Activated gamma-delta T cell (primary cell): Measurements from ENCODE around the gene MRPL34.
A peak's percentile ranks its signal among the peaks of the same experiment; 100 is the strongest.
"Not testable (repeated sequence)": the region's sequence is repeated elsewhere in the genome, so short reads cannot be mapped to it uniquely, and the experiment has no call there.

Experiments used
- DNase-seq: peaks from one replicate; lab custom pipeline; 2025; lab: John Stamatoyannopoulos, UW
- total RNA-seq, 2 donors: gene quantifications; one replicate each; lab custom pipeline; 2026; lab: John Stamatoyannopoulos, UW

MRPL34 gene
- 18.2 to 22.8 reads per million in 2 donors for total RNA-seq

GRCh38 chr19:17305517-17306284, at the start of gene MRPL34:
MRPL34 (plus strand) TSS chr19:17305872; CDS start chr19:17305893, 21 bp downstream.
- peak; percentile 88 for DNase-seq

- DNase-seq = no peak
These were observed 49.5 kb upstream of the MRPL34 start for GRCh38 chr19:17256130-17256529.

GRCh38 chr19:17259118-17259780, 46.4 kb upstream of the MRPL34 start:
- no peak for DNase-seq

GRCh38 chr19:17259934-17260333, 45.7 kb upstream of the MRPL34 start:
- DNase-seq = no peak

GRCh38 chr19:17260842-17261325, 44.8 kb upstream of the MRPL34 start:
- DNase-seq = peak; percentile 58

GRCh38 chr19:17262557-17262956, 43.1 kb upstream of the MRPL34 start:
- no peak for DNase-seq

GRCh38 chr19:17263712-17264640, 41.7 kb upstream of the MRPL34 start:
- no peak for DNase-seq

- no peak for DNase-seq
These were observed 41.1 kb upstream of the MRPL34 start, which contains the start of gene USHBP1 for GRCh38 chr19:17264641-17264979. USHBP1 (minus strand) TSS chr19:17264745; CDS start chr19:17264299, 446 bp downstream.

GRCh38 chr19:17266026-17266425, 39.6 kb upstream of the MRPL34 start:
- no peak for DNase-seq

- no peak for DNase-seq
These were observed 39.1 kb upstream of the MRPL34 start for GRCh38 chr19:17266589-17266974.

GRCh38 chr19:17266975-17267788, 38.5 kb upstream of the MRPL34 start, which contains the start of gene BABAM1:
BABAM1 (plus strand) TSS chr19:17267443; CDS start chr19:17268807, 1,364 bp downstream.
- DNase-seq = peak; percentile 70

GRCh38 chr19:17268754-17269153, 36.9 kb upstream of the MRPL34 start:
- DNase-seq = no peak

GRCh38 chr19:17274892-17275291, 30.8 kb upstream of the MRPL34 start:
- DNase-seq = not testable (repeated sequence)

- no peak for DNase-seq
These were observed 30.1 kb upstream of the MRPL34 start for GRCh38 chr19:17275441-17276175.

GRCh38 chr19:17279436-17279835, 26.2 kb upstream of the MRPL34 start:
- DNase-seq = no peak

GRCh38 chr19:17281391-17282304, 24.0 kb upstream of the MRPL34 start, which contains the start of gene ANKLE1:
ANKLE1 (plus strand) TSS chr19:17281901; CDS start chr19:17281921, 20 bp downstream.
- no peak for DNase-seq

GRCh38 chr19:17282488-17283125, 23.1 kb upstream of the MRPL34 start:
- peak; percentile 49 for DNase-seq

- no peak for DNase-seq
These were observed 22.1 kb upstream of the MRPL34 start for GRCh38 chr19:17283504-17283996.
